Testis (tissue), 2 donors: Measurements from ENCODE around the gene GRK1.
A peak's percentile ranks its signal among the peaks of the same experiment; 100 is the strongest.
"Not testable (repeated sequence)": the region's sequence is repeated elsewhere in the genome, so short reads cannot be mapped to it uniquely, and the experiment has no call there.

Experiments
- POLR2A ChIP-seq: fragments of 450-650 bp; IDR thresholded peaks from one replicate; pipeline ENCODE4 v1.6.1; 2017; ENCODE audit warnings: antibody characterized with exemption, mild to moderate bottlenecking, moderate library complexity
- TF ChIP-seq, protein P1 (sequence below), 3 experiments: fragments of 450-650 bp in 2 of 3; fragments of 200-600 bp in 1 of 3; sonication (generic) in 1 of 3; IDR thresholded peaks; one replicate each; pipeline ENCODE4 v1.5.1; 2016 to 2019; ENCODE audit warnings: antibody characterized with exemption in 3 of 3, mild to moderate bottlenecking in 2 of 3, moderate library complexity in 1 of 3

DNA sequence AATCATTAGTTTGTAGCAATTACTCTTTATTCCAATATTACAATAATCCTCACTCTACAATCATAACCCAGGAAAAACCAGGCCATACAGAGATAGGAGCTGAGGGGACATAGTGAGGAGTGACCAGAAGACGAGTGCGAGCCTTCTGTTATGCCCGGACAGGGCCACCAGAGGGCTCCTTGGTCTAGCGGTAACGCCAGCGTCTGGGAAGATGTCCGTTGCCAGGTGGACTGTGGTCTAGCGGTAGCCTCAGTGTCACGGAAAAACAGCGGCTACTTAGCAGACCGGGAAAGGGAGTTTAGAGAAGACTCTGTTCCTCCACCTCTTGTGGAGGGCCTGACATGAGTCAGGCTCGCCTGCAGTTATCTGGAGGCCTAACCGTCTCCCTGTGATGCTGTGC lies 45.5 kb upstream of the GRK1 start:
- TF ChIP-seq, protein P1, sequence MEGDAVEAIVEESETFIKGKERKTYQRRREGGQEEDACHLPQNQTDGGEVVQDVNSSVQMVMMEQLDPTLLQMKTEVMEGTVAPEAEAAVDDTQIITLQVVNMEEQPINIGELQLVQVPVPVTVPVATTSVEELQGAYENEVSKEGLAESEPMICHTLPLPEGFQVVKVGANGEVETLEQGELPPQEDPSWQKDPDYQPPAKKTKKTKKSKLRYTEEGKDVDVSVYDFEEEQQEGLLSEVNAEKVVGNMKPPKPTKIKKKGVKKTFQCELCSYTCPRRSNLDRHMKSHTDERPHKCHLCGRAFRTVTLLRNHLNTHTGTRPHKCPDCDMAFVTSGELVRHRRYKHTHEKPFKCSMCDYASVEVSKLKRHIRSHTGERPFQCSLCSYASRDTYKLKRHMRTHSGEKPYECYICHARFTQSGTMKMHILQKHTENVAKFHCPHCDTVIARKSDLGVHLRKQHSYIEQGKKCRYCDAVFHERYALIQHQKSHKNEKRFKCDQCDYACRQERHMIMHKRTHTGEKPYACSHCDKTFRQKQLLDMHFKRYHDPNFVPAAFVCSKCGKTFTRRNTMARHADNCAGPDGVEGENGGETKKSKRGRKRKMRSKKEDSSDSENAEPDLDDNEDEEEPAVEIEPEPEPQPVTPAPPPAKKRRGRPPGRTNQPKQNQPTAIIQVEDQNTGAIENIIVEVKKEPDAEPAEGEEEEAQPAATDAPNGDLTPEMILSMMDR (IDR thresholded peaks at IDR 0.05) = peak in 1 of 3 experiments; percentile 45
- TF ChIP-seq POLR2A = not testable (repeated sequence)
